Thyroid gland (tissue), 4 donors: Measurements from ENCODE around the gene FDCSP.
"Not testable (repeated sequence)": the region's sequence is repeated elsewhere in the genome, so short reads cannot be mapped to it uniquely, and the experiment has no call there.

Source experiments
- POLR2A ChIP-seq, 2 donors: fragments of 450-650 bp; IDR thresholded peaks; one replicate each; pipeline ENCODE4 v1.6.1; 2017; ENCODE audit warnings: antibody characterized with exemption in 2 of 2, mild to moderate bottlenecking in 2 of 2, moderate library complexity in 1 of 2
- TF ChIP-seq, protein P1 (sequence below), 6 experiments: fragments of 200-600 bp in 3 of 6; fragments of 450-650 bp in 3 of 6; sonication (generic) in 3 of 6; IDR thresholded peaks; one replicate each; pipeline ENCODE4 v1.5.1; 2016 to 2019; ENCODE audit warnings: antibody characterized with exemption in 6 of 6, mild to moderate bottlenecking in 2 of 6, inconsistent platforms in 1 of 6, moderate library complexity in 1 of 6

DNA sequence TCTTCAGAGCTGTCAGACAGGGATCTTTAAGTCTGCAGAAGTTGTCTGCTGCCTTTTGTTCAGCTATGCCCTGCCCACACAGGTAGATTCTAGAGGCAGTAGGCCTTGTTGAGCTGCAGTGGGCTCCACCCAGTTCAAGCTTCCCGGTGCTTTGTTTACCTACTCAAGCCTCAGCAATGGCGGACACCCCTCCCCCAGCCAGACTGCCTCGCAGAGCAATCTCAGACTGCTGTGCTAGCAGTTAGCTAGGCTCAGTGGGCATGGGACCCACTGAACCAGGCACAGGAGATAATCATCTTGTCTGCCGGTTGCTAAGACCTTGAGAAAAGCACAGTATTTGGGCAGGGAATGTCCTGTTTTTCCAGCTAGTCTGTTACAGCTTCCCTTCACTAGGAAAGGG lies 13.2 kb upstream of the FDCSP start:
- TF ChIP-seq, protein P1, sequence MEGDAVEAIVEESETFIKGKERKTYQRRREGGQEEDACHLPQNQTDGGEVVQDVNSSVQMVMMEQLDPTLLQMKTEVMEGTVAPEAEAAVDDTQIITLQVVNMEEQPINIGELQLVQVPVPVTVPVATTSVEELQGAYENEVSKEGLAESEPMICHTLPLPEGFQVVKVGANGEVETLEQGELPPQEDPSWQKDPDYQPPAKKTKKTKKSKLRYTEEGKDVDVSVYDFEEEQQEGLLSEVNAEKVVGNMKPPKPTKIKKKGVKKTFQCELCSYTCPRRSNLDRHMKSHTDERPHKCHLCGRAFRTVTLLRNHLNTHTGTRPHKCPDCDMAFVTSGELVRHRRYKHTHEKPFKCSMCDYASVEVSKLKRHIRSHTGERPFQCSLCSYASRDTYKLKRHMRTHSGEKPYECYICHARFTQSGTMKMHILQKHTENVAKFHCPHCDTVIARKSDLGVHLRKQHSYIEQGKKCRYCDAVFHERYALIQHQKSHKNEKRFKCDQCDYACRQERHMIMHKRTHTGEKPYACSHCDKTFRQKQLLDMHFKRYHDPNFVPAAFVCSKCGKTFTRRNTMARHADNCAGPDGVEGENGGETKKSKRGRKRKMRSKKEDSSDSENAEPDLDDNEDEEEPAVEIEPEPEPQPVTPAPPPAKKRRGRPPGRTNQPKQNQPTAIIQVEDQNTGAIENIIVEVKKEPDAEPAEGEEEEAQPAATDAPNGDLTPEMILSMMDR (IDR thresholded peaks at IDR 0.05): not testable (repeated sequence)
- TF ChIP-seq POLR2A (IDR thresholded peaks at IDR 0.05): not testable (repeated sequence)
